HG03060 (cell line): ENCODE measurements around the gene SLC30A1.

Experiments
- ATAC-seq: cut with Tn5 transposase; IDR thresholded peaks from one replicate; pipeline ENCODE4 v1.9.1; 2021; ENCODE audit warnings: low read depth, moderate number of reproducible peaks; ENCODE audit not compliant: unreplicated experiment

SLC30A1 gene

DNA sequence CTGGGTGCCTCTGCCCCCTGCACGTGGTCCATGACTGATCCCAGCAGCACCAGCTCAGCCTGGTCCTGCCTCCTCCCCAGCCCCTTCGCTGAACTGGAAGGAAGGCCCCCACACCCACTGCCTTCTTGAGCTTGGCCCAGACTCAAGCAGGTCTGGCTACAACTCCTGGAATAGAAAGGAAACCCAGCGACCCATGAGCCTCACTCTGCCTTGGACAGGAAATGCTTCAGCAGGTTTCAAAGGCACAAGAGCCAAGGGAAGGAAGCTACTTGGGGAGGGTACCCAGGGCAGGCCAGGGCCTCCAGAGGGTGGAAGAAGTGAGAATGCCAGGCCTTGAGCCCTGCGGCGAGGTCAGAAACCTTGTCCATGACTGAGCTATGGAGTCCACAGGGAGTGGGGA, 51.1 kb downstream of the SLC30A1 start:
- no peak for ATAC-seq

DNA sequence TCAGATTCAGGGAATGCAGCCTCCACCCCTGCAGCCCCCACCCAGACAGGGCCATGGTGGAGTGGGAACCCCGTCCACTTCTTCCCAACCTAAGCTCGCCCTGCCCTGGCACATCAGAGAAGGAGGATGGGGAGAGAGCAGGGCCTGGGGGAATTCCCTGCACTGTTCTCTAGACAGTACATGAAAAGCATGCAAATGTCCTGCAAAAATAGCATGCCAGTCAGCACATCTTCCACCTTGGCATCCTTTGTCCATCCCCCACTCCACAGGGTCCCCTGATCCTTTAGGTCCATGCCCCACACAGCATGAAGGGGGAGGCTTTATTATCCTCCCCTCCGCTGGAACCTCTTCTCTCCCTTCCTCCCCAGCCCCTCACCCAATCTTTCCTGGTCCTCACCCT, 52.0 kb downstream of the SLC30A1 start:
- ATAC-seq = no peak

DNA sequence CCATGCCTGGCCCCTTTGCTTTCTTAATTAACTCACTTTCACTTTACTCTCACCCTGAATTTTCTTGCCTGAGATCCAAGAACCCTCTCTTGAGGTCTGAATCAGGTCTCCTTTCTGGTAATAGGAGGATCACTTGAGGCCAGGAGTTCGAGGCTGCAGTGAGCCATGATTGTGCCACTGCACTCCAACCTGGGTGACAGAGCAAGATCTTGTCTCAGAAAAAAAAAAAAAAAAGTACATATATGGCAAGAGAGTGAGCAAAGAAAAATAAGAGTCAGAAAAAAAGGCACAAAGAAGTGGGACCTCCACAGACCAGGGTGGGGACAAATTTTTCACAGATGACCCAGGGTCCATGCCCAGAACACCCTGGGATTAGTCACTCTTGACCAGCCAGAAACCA, 52.9 kb downstream of the SLC30A1 start:
- ATAC-seq = no peak

DNA sequence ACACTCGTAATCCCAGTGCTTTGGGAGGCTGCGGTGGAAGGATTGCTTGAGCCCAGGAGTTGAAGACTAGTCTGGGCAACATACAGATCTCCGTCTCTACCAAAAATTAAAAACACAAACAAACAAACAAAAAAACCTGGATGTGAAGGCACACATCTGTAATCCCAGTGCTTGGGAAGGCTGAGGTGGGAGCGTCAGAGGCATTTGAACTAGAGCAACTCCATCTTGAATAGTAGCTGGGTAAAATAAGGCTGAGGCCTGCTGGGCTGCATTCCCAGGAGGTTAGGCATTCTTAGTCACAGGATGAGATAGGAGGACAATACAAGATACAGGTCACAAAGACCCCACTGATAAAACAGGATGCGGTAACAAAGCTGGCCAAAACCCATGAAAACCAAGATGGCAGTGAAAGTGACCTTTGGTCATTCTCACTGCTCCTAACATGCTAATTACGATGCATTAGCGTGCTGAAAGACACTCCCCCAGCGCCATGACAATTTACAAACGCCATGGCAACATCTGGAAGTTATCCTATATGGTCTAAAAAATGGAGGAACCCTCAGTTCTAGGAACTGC, 53.8 kb downstream of the SLC30A1 start:
- ATAC-seq = no peak

DNA sequence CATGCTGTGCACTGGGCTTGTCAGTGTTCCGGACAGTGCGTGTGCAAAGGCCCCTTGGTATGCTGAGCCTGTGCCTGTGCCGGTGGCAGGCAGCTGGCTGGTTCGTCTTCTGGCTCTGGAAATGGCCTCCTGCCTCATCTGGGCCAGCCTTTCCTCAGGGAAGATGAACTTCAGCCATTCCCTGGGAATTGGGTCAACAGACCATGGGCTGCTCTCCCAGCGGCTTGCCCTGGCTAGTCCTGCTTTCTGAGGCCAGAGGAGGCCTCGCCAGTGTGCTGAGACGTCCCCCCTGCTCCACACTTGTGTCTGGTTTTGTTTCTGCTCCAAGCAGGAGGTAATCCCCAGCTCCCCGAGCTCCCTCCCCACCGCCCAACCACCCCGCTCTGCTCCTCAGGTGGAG, 54.4 kb downstream of the SLC30A1 start:
- no peak for ATAC-seq

DNA sequence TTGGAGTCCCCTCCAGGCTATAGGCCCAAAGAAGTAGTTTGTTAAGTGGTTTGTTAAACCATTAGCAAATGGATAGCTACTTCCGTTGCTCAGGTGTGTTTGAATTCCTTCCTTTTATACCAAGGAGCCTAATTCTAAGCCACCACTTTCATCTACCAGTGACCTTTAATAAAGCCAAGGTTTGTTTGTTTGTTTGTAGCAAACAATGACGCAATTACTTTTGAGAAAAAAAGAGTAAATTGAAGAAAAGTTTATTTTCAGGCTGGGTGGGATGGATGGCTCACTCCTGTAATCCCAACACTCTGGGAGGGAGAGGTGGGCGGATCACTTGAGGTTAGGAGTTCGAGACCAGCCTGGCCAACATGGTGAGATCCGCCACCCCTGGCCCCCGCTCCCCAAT, 56.2 kb downstream of the SLC30A1 start:
- ATAC-seq = no peak
